Trophoblast cell (in vitro differentiated cells and primary cell): ENCODE measurements around the gene ADPGK.
A peak's percentile ranks its signal among the peaks of the same experiment; 100 is the strongest.

Experiments
- DNase-seq, 2 donors: peaks; one replicate each; pipeline ENCODE4 v3.0.0-alpha.2; 2016
- H2AFZ ChIP-seq: 2 replicates; pipeline ENCODE4 v1.6.1; 2013; ENCODE audit warnings: low read length, moderate library complexity, mild to moderate bottlenecking; ENCODE audit not compliant: insufficient read depth, poor library complexity
- H2AK5ac ChIP-seq: 2 replicates; pipeline ENCODE4 v1.6.1; 2013; ENCODE audit warnings: mild to moderate bottlenecking, low read length
- H2BK120ac ChIP-seq: 2 replicates; pipeline ENCODE4 v1.6.1; 2013; ENCODE audit warnings: low read length, mild to moderate bottlenecking, moderate library complexity; ENCODE audit not compliant: insufficient read depth, poor library complexity
- H2BK12ac ChIP-seq: 2 replicates; pipeline ENCODE4 v1.6.1; 2013; ENCODE audit warnings: mild to moderate bottlenecking, low read length, moderate library complexity
- H2BK5ac ChIP-seq: 2 replicates; pipeline ENCODE4 v1.6.1; 2013; ENCODE audit warnings: low read length, low read depth, moderate library complexity, mild to moderate bottlenecking; ENCODE audit not compliant: poor library complexity
- H3K14ac ChIP-seq: 2 replicates; pipeline ENCODE4 v1.6.1; 2013; ENCODE audit warnings: mild to moderate bottlenecking, low read length
- H3K18ac ChIP-seq: 2 replicates; pipeline ENCODE4 v1.6.1; 2013; ENCODE audit warnings: mild to moderate bottlenecking, low read length
- H3K23ac ChIP-seq: 2 replicates; pipeline ENCODE4 v1.6.1; 2013; ENCODE audit warnings: low read length
- H3K27ac ChIP-seq: 2 replicates; pipeline ENCODE4 v1.5.1; 2013; ENCODE audit warnings: low read depth, mild to moderate bottlenecking, inconsistent platforms, low read length, moderate library complexity
- H3K27me3 ChIP-seq: 2 replicates; pipeline ENCODE4 v1.6.1; 2013; ENCODE audit warnings: inconsistent platforms, mild to moderate bottlenecking, low read length, moderate library complexity; ENCODE audit not compliant: insufficient read depth
- H3K36me3 ChIP-seq, 2 experiments: 1 replicate in 1 of 2; 2 replicates in 1 of 2; pipeline ENCODE4 v1.6.1; 2013; ENCODE audit warnings: low read length in 2 of 2, mild to moderate bottlenecking in 2 of 2, moderate library complexity in 1 of 2; ENCODE audit not compliant: insufficient read depth in 2 of 2, control insufficient read depth in 1 of 2
- H3K4ac ChIP-seq: 2 replicates; pipeline ENCODE4 v1.6.1; 2013; ENCODE audit warnings: low read depth, mild to moderate bottlenecking, low read length, moderate library complexity
- H3K4me1 ChIP-seq, 2 experiments: 1 replicate in 1 of 2; 2 replicates in 1 of 2; pipeline ENCODE4 v1.6.1; 2013; ENCODE audit warnings: low read length in 2 of 2, mild to moderate bottlenecking in 2 of 2, moderate library complexity in 1 of 2; ENCODE audit not compliant: insufficient read depth in 2 of 2, control insufficient read depth in 1 of 2
- H3K4me2 ChIP-seq: 2 replicates; pipeline ENCODE4 v1.6.1; 2013; ENCODE audit warnings: inconsistent platforms, mild to moderate bottlenecking, low read length, moderate library complexity
- H3K4me3 ChIP-seq: 2 replicates; pipeline ENCODE4 v1.5.1; 2013; ENCODE audit warnings: mild to moderate bottlenecking, low read depth, low read length, inconsistent platforms
- H3K79me1 ChIP-seq: one replicate; pipeline ENCODE4 v1.6.1; 2013; ENCODE audit warnings: low read length
- H3K79me2 ChIP-seq: 2 replicates; pipeline ENCODE4 v1.6.1; 2013; ENCODE audit warnings: low read length, mild to moderate bottlenecking; ENCODE audit not compliant: control insufficient read depth, insufficient read depth, poor library complexity
- H3K9ac ChIP-seq: 2 replicates; pipeline ENCODE4 v1.6.1; 2013; ENCODE audit warnings: mild to moderate bottlenecking, low read length
- H3K9me3 ChIP-seq: 2 replicates; pipeline ENCODE4 v1.6.1; 2013; ENCODE audit warnings: low read depth, mild to moderate bottlenecking, control low read depth, inconsistent platforms, low read length; ENCODE audit not compliant: insufficient read depth
- H4K12ac ChIP-seq: 2 replicates; pipeline ENCODE4 v1.6.1; 2013; ENCODE audit warnings: low read depth, mild to moderate bottlenecking, low read length, moderate library complexity
- H4K8ac ChIP-seq: 2 replicates; pipeline ENCODE4 v1.6.1; 2013; ENCODE audit warnings: low read depth, mild to moderate bottlenecking, low read length, moderate library complexity
- H4K91ac ChIP-seq: one replicate; pipeline ENCODE4 v1.6.1; 2013; ENCODE audit warnings: low read depth, mild to moderate bottlenecking, low read length, moderate library complexity
- WGBS: extraction: QIAGEN DNeasy Blood & Tissue Kit; methylation state at CpG from one replicate; pipeline ENCODE4 v1.1.7; 2013; ENCODE audit warnings: missing lambda C conversion rate; ENCODE audit not compliant: insufficient read length, insufficient coverage; ENCODE audit errors: extremely low coverage; 5-methylcytosine and 5-hydroxymethylcytosine counted together

Gene ADPGK

DNA sequence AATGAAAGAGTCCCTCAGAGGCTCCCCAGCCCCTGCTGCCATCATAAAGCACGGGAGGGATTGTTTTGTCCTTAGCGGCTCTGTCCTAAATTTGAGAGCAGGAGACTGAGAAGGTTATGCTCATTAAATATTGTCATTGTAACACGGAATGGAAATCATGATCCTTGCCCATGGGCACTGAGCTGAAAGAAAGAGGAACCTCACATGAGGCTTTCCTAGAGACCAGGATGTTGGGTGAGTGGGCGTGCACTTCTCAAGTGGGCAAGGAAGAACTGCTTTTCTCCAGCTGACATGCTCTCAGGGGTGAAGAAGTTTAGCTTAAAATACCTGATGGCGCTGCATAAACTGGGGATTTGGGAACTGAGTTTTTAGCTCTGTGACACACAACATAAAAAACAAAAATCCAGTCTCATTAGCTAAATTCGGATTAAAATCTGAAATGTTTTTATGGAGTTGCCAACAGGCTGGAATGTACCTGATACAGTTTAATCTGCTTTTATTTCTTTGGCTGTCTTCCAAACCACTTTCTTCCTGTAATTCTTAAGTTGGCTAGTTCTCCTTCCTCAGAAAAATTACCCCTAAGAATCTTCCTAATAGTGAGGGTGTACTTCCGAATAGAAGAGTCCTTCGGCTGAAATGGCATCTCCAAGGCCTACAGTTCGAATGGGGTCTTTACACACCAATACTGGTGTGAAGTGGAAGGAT, 31.7 kb downstream of the ADPGK start:
- Histone ChIP-seq H4K8ac (no peak overlapping the region), H4K91ac (no peak overlapping the region), H3K4me2 (no peak overlapping the region), H2BK12ac (no peak overlapping the region), H3K9ac (no peak overlapping the region), H3K18ac (no peak overlapping the region), H3K4ac (no peak overlapping the region), H3K4me1 (no peaks in the 10 kb centered on the region), H2BK120ac (no peak overlapping the region), H3K27ac (no peak overlapping the region), H2BK5ac (no peak overlapping the region), H3K36me3 (peaks cover 24 to 28% of the 10 kb centered on the region in 2 experiments), H4K12ac (no peak overlapping the region), H3K14ac (no peak overlapping the region), H3K27me3 (no peaks in the 10 kb centered on the region), H2AFZ (no peak overlapping the region), H2AK5ac (no peak overlapping the region), H3K23ac (no peak overlapping the region), H3K9me3 (peaks cover 2% of the 10 kb centered on the region), H3K4me3 (no peak overlapping the region), H3K79me1 (no peaks in the 10 kb centered on the region), H3K79me2 (no peaks in the 10 kb centered on the region)
- DNase-seq = peak in 1 of 2 donors; percentile 15
- no CpG with 5 or more reads among the region's 9 CpGs for WGBS

GRCh38 chr15:72749700-72750099, 33.9 kb downstream of the ADPGK start:
- Histone ChIP-seq H4K12ac (no peak overlapping the region), H3K27ac (no peak overlapping the region), H2BK120ac (no peak overlapping the region), H4K91ac (no peak overlapping the region), H3K79me1 (no peaks in the 10 kb centered on the region), H2BK12ac (no peak overlapping the region), H3K4me2 (no peak overlapping the region), H3K9me3 (no peaks in the 10 kb centered on the region), H2AK5ac (no peak overlapping the region), H3K23ac (no peak overlapping the region), H3K79me2 (no peaks in the 10 kb centered on the region), H2AFZ (no peak overlapping the region), H2BK5ac (no peak overlapping the region), H3K4ac (no peak overlapping the region), H3K9ac (no peak overlapping the region), H3K14ac (no peak overlapping the region), H3K4me3 (no peak overlapping the region), H3K4me1 (no peaks in the 10 kb centered on the region), H4K8ac (no peak overlapping the region), H3K18ac (no peak overlapping the region), H3K27me3 (no peaks in the 10 kb centered on the region), H3K36me3 (peaks cover 10 to 13% of the 10 kb centered on the region in 2 experiments)
- no peak for DNase-seq
- no CpG with 5 or more reads among the region's 2 CpGs for WGBS

GRCh38 chr15:72740219-72740618, 43.3 kb downstream of the ADPGK start:
- H3K27me3 ChIP-seq = no peaks in the 10 kb centered on the region
- H2AFZ ChIP-seq = no peak overlapping the region
- H2BK5ac ChIP-seq = no peak overlapping the region
- no peak overlapping the region for H2BK12ac ChIP-seq
- no CpG with 5 or more reads among the region's 1 CpG for WGBS
- H4K8ac ChIP-seq = no peak overlapping the region
- H3K79me2 ChIP-seq = no peaks in the 10 kb centered on the region
- H3K9ac ChIP-seq = no peak overlapping the region
- H2AK5ac ChIP-seq = no peak overlapping the region
- no peak overlapping the region for H3K14ac ChIP-seq
- H3K9me3 ChIP-seq = no peaks in the 10 kb centered on the region
- H3K27ac ChIP-seq = no peak overlapping the region
- no peaks in the 10 kb centered on the region for H3K4me1 ChIP-seq
- no peak overlapping the region for H3K4me3 ChIP-seq
- H3K36me3 ChIP-seq = peaks cover 3 to 11% of the 10 kb centered on the region in 2 experiments
- no peak overlapping the region for H3K23ac ChIP-seq
- no peak overlapping the region for H2BK120ac ChIP-seq
- no peak overlapping the region for H4K12ac ChIP-seq
- no peak overlapping the region for H3K4ac ChIP-seq
- no peak overlapping the region for H3K18ac ChIP-seq
- H3K79me1 ChIP-seq = no peaks in the 10 kb centered on the region
- no peak overlapping the region for H4K91ac ChIP-seq
- H3K4me2 ChIP-seq = no peak overlapping the region
- DNase-seq = no peak

DNA sequence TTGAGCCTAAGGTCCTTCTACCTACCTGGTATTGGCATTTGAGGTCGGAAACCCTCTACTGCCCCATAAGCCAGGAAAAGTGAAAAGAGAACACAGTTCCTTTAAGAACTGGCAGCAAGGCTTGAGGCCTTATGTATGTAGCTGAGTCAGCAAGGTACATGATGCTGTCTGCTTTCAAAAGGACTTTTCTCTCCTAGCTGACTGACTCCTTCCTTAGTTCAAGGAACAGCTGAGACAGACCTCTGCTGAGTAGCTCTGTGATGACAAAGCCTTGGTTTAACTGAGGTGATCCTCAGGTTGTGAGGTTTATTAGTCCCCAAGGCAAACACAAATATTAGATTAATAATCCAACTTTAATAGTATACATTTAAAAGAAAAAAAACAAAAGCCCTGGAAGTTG, 45.8 kb downstream of the ADPGK start:
- H3K79me2 ChIP-seq = no peaks in the 10 kb centered on the region
- no peaks in the 10 kb centered on the region for H3K27me3 ChIP-seq
- H3K36me3 ChIP-seq = peaks cover 3 to 14% of the 10 kb centered on the region in 2 experiments
- no peaks in the 10 kb centered on the region for H3K79me1 ChIP-seq
- no CpG with 5 or more reads among the region's 1 CpG for WGBS
- no peak overlapping the region for H4K8ac ChIP-seq
- no peak overlapping the region for H3K4me2 ChIP-seq
- H3K9ac ChIP-seq = no peak overlapping the region
- H4K12ac ChIP-seq = no peak overlapping the region
- H3K14ac ChIP-seq = no peak overlapping the region
- H3K4ac ChIP-seq = no peak overlapping the region
- no peak overlapping the region for H2BK120ac ChIP-seq
- H3K4me3 ChIP-seq = no peak overlapping the region
- peak in 1 of 2 donors; percentile 5 for DNase-seq
- no peak overlapping the region for H3K27ac ChIP-seq
- no peak overlapping the region for H3K23ac ChIP-seq
- H2BK5ac ChIP-seq = no peak overlapping the region
- H3K18ac ChIP-seq = no peak overlapping the region
- H4K91ac ChIP-seq = no peak overlapping the region
- H2AK5ac ChIP-seq = no peak overlapping the region
- H3K9me3 ChIP-seq = no peaks in the 10 kb centered on the region
- no peak overlapping the region for H2BK12ac ChIP-seq
- H3K4me1 ChIP-seq = no peaks in the 10 kb centered on the region
- no peak overlapping the region for H2AFZ ChIP-seq
